WTC11 (cell line): ENCODE data around the gene PLEKHM3. TPM values are rescaled to one million over a fixed set of nuclear protein-coding genes. Genes with fewer than 3 reads are reported as not detected.
"Not testable (repeated sequence)": the region's sequence is repeated elsewhere in the genome, so short reads cannot be mapped to it uniquely, and the experiment has no call there.

ENCODE experiments used
- ATAC-seq: fragments of 200-7000 bp; cut with Tn5 transposase; 2 replicates; pipeline ENCODE4 v1.10.0; 2021; ENCODE audit warnings: mild to moderate bottlenecking, moderate library complexity
- CTCF ChIA-PET: fragments of 300-600 bp; sonication (Branson Sonifier 250); formaldehyde crosslinking; loops from one replicate; lab custom pipeline; 2021; ENCODE audit warnings: antibody characterized with exemption; lab: Charles Lee
- POLR2A ChIA-PET: fragments of 350-600 bp; sonication (Branson Sonifier 250); formaldehyde crosslinking; loops from one replicate; lab custom pipeline; 2021; ENCODE audit warnings: antibody characterized with exemption; lab: Charles Lee
- DNase-seq: peaks from one replicate; pipeline ENCODE4 v3.0.0; 2021; ENCODE audit warnings: low spot score
- H3K27ac Mint-ChIP-seq: 2 replicates; pipeline ENCODE4 v1.8.0; 2021; ENCODE audit warnings: mixed read lengths
- H3K27me3 Mint-ChIP-seq: 2 replicates; pipeline ENCODE4 v1.8.0; 2021; ENCODE audit warnings: low read depth, mild to moderate bottlenecking, moderate library complexity, mixed read lengths
- H3K36me3 Mint-ChIP-seq: 2 replicates; pipeline ENCODE4 v1.8.0; 2021; ENCODE audit warnings: mixed read lengths
- H3K4me1 Mint-ChIP-seq: 2 replicates; pipeline ENCODE4 v1.8.0; 2022; ENCODE audit warnings: mixed read lengths
- H3K4me3 Mint-ChIP-seq: 2 replicates; pipeline ENCODE4 v1.8.0; 2021; ENCODE audit warnings: mild to moderate bottlenecking, moderate library complexity, mixed read lengths
- H3K9me3 Mint-ChIP-seq: 2 replicates; pipeline ENCODE4 v1.8.0; 2021; ENCODE audit warnings: mixed read lengths
- ATF3 ChIP-seq: sonication (generic); formaldehyde crosslinking; conservative IDR thresholded peaks from 2 replicates; pipeline ENCODE4 v1.8.1; 2022; ENCODE audit warnings: mild to moderate bottlenecking, missing genetic modification reagents
- CDX4 ChIP-seq: fragments of 250-450 bp; sonication (Bioruptor Pico); IDR thresholded peaks from 2 replicates; pipeline ENCODE4 v1.9.0; 2021; ENCODE audit warnings: moderate library complexity, mild to moderate bottlenecking, inconsistent platforms, borderline replicate concordance
- CTCF ChIP-seq: fragments of 200-600 bp; IDR thresholded peaks from 2 replicates; pipeline ENCODE4 v1.8.0; 2022; ENCODE audit warnings: antibody characterized with exemption
- E2F1 ChIP-seq: sonication (generic); formaldehyde crosslinking; IDR thresholded peaks from 2 replicates; pipeline ENCODE4 v1.8.0; 2022; ENCODE audit warnings: mild to moderate bottlenecking, missing genetic modification reagents
- E2F4 ChIP-seq: sonication (generic); formaldehyde crosslinking; IDR thresholded peaks from 2 replicates; pipeline ENCODE4 v1.8.1; 2022; ENCODE audit warnings: low read depth, mild to moderate bottlenecking, moderate library complexity, missing genetic modification reagents, borderline replicate concordance
- ESRRA ChIP-seq: sonication (generic); formaldehyde crosslinking; IDR thresholded peaks from 2 replicates; pipeline ENCODE4 v1.8.1; 2022; ENCODE audit warnings: mild to moderate bottlenecking, missing genetic modification reagents, borderline replicate concordance
- FOXP4 ChIP-seq: sonication (generic); formaldehyde crosslinking; IDR thresholded peaks from 2 replicates; pipeline ENCODE4 v1.8.0; 2022; ENCODE audit warnings: mild to moderate bottlenecking, missing genetic modification reagents
- GABPB1 ChIP-seq: sonication (generic); formaldehyde crosslinking; IDR thresholded peaks from 2 replicates; pipeline ENCODE4 v1.8.1; 2023; ENCODE audit warnings: mild to moderate bottlenecking, missing genetic modification reagents
- IRF2 ChIP-seq: sonication (generic); formaldehyde crosslinking; IDR thresholded peaks from 2 replicates; pipeline ENCODE4 v1.8.0; 2022; ENCODE audit warnings: low read depth, missing genetic modification reagents, borderline replicate concordance
- KAT7 ChIP-seq: sonication (generic); formaldehyde crosslinking; IDR thresholded peaks from 2 replicates; pipeline ENCODE4 v1.8.1; 2023; ENCODE audit warnings: missing genetic modification reagents, mild to moderate bottlenecking, borderline replicate concordance
- MAX ChIP-seq: sonication (generic); formaldehyde crosslinking; IDR thresholded peaks from 2 replicates; pipeline ENCODE4 v1.8.0; 2022; ENCODE audit warnings: mild to moderate bottlenecking, missing genetic modification reagents
- NR3C1 ChIP-seq: sonication (generic); formaldehyde crosslinking; conservative IDR thresholded peaks from 2 replicates; pipeline ENCODE4 v1.8.1; 2023; ENCODE audit warnings: low read depth, mild to moderate bottlenecking, missing genetic modification reagents
- PREB ChIP-seq: sonication (generic); formaldehyde crosslinking; IDR thresholded peaks from 2 replicates; pipeline ENCODE4 v1.8.1; 2022; ENCODE audit warnings: mild to moderate bottlenecking, missing genetic modification reagents, moderate library complexity, borderline replicate concordance
- RORB ChIP-seq: fragments of 250-450 bp; sonication (Bioruptor Pico); IDR thresholded peaks from 2 replicates; pipeline ENCODE4 v1.9.0; 2021; ENCODE audit warnings: mild to moderate bottlenecking
- TEAD4 ChIP-seq: sonication (generic); formaldehyde crosslinking; IDR thresholded peaks from 2 replicates; pipeline ENCODE4 v1.8.0; 2022; ENCODE audit warnings: mild to moderate bottlenecking, missing genetic modification reagents
- USF2 ChIP-seq: sonication (generic); formaldehyde crosslinking; IDR thresholded peaks from 2 replicates; pipeline ENCODE4 v1.8.1; 2023; ENCODE audit warnings: mild to moderate bottlenecking, missing genetic modification reagents, moderate library complexity
- ZBTB21 ChIP-seq: sonication (generic); formaldehyde crosslinking; IDR thresholded peaks from 2 replicates; pipeline ENCODE4 v1.8.1; 2023; ENCODE audit warnings: mild to moderate bottlenecking, missing genetic modification reagents, borderline replicate concordance
- ZNF121 ChIP-seq: sonication (generic); formaldehyde crosslinking; IDR thresholded peaks from 2 replicates; pipeline ENCODE4 v1.8.0; 2023; ENCODE audit warnings: missing genetic modification reagents
- ZNF232 ChIP-seq: sonication (generic); formaldehyde crosslinking; IDR thresholded peaks from 2 replicates; pipeline ENCODE4 v1.8.0; 2022; ENCODE audit warnings: mild to moderate bottlenecking, missing genetic modification reagents
- total RNA-seq: library from RNA; stranded (reverse); gene quantifications from 3 replicates; pipeline ENCODE4 v1.2.3, GENCODE V29; 2021

PLEKHM3 gene
- total RNA-seq, 1 experiment from 2014 or later, result 5.8 TPM

- Mint-ChIP-seq H3K27me3 (no peaks in the 10 kb centered on the region), H3K27ac (peak overlapping the region; percentile 97), H3K36me3 (no peaks in the 10 kb centered on the region), H3K4me3 (no peak overlapping the region), H3K9me3 (no peaks in the 10 kb centered on the region), H3K4me1 (peaks cover 70% of the 10 kb centered on the region)
- DNase-seq, result no peak
- ATAC-seq, result no peak
- TF ChIP-seq KAT7 (CRISPR knock-in tag), result no peak
- TF ChIP-seq CDX4 (CRISPR knock-in tag), result no peak
- no peak for TF ChIP-seq TEAD4
- no peak for TF ChIP-seq ATF3 (CRISPR knock-in tag)
- no peak for TF ChIP-seq IRF2 (CRISPR knock-in tag)
- TF ChIP-seq ZNF121, result no peak
- POLR2A ChIA-PET, result interaction anchor here (0.5 to 1.0 kb wide), 3 partner anchors 32 to 105 kb away, joined by 4 to 5 read pairs (median 4); partner anchors contain the start of gene FZD5
- CTCF ChIA-PET, result interaction anchor here (0.9 to 5.2 kb wide), 8 partner anchors 15 to 85 kb away, joined by 3 to 50 read pairs (median 10); partner anchors contain the start of gene FZD5
Measured at GRCh38 chr2:207812058-207812725, 213.1 kb downstream of the PLEKHM3 start.

GRCh38 chr2:207811658-207812057, 213.7 kb downstream of the PLEKHM3 start:
- ChIA-PET POLR2A (interaction anchor here (0.6 to 1.0 kb wide), 4 partner anchors 32 to 423 kb away, joined by 3 to 5 read pairs (median 4); partner anchors contain the start of gene FZD5), CTCF (interaction anchor here (0.6 to 5.2 kb wide), 11 partner anchors 11 to 229 kb away, joined by 3 to 33 read pairs (median 4); partner anchors contain the start of gene FZD5)
- H3K36me3 Mint-ChIP-seq, DNase-seq, ATAC-seq, H3K4me3 Mint-ChIP-seq, H3K9me3 Mint-ChIP-seq, H3K27me3 Mint-ChIP-seq: not testable (repeated sequence)
- Mint-ChIP-seq H3K4me1 (peaks cover 73% of the 10 kb centered on the region), H3K27ac (peak overlapping the region; percentile 97)
- TF ChIP-seq ZNF121 (peak; percentile 75), E2F1 (CRISPR knock-in tag) (0 out of 2 replicates have a peak, but pooled peaks have one; percentile 29), GABPB1 (CRISPR knock-in tag) (peak; percentile 56)

- CTCF ChIA-PET, result interaction anchor here (1.0 to 5.2 kb wide), 8 partner anchors 13 to 230 kb away, joined by 3 to 33 read pairs (median 8); partner anchors contain the start of gene FZD5
- TF ChIP-seq GABPB1 (CRISPR knock-in tag) (no peak), RORB (no peak), NR3C1 (CRISPR knock-in tag) (no peak), ZBTB21 (CRISPR knock-in tag) (no peak), ZNF232 (CRISPR knock-in tag) (no peak), FOXP4 (no peak), E2F4 (CRISPR knock-in tag) (no peak), USF2 (CRISPR knock-in tag) (no peak), PREB (no peak), ESRRA (CRISPR knock-in tag) (no peak), CTCF (no peak), MAX (CRISPR knock-in tag) (no peak)
Measured at GRCh38 chr2:207810200-207810788, 215.0 kb downstream of the PLEKHM3 start.

More at GRCh38 chr2:207810200-207810788, 215.0 kb downstream of the PLEKHM3 start:
- H3K27me3 Mint-ChIP-seq, result no peaks in the 10 kb centered on the region
- H3K27ac Mint-ChIP-seq, result peak overlapping the region; percentile 97
- ATAC-seq, result peak; percentile 2
- POLR2A ChIA-PET, result interaction anchor here (0.8 kb wide), 1 partner anchor 9 kb away, joined by 4 read pairs; no protein-coding TSS in a partner anchor
- H3K4me1 Mint-ChIP-seq, result peaks cover 77% of the 10 kb centered on the region
- H3K36me3 Mint-ChIP-seq, result no peaks in the 10 kb centered on the region
- DNase-seq, result no peak
- H3K9me3 Mint-ChIP-seq, result no peaks in the 10 kb centered on the region
- H3K4me3 Mint-ChIP-seq, result peak overlapping the region; percentile 38
